Measurements from ENCODE around the gene COL4A2.
"Not testable (repeated sequence)": the region's sequence is repeated elsewhere in the genome, so short reads cannot be mapped to it uniquely, and the experiment has no call there.

The COL4A2 gene

GRCh38 chr13:110496281-110496680, 189.2 kb downstream of the COL4A2 start:
- no peak for DNase-seq (ENCODE audit: low read depth)

GRCh38 chr13:110497003-110497402, 189.9 kb downstream of the COL4A2 start:
- no peak for DNase-seq (ENCODE audit: low read depth)

- DNase-seq (ENCODE audit: low read depth): not testable (repeated sequence)
These were observed 190.8 kb downstream of the COL4A2 start for GRCh38 chr13:110497896-110498295.

GRCh38 chr13:110498327-110498726, 191.2 kb downstream of the COL4A2 start:
- no peak for DNase-seq (ENCODE audit: low read depth)

- DNase-seq (ENCODE audit: low read depth): no peak
These were observed 191.7 kb downstream of the COL4A2 start for GRCh38 chr13:110498765-110499164.

- DNase-seq (ENCODE audit: low read depth): no peak
These were observed 192.7 kb downstream of the COL4A2 start for GRCh38 chr13:110499621-110500281.

- DNase-seq (ENCODE audit: low read depth): no peak
These were observed 193.3 kb downstream of the COL4A2 start for GRCh38 chr13:110500341-110500740.

- no peak for DNase-seq (ENCODE audit: low read depth)
These were observed 194.1 kb downstream of the COL4A2 start for GRCh38 chr13:110501188-110501587.

- no peak for DNase-seq (ENCODE audit: low read depth)
These were observed 196.2 kb downstream of the COL4A2 start for GRCh38 chr13:110503037-110503901.

- no peak for DNase-seq (ENCODE audit: low read depth)
These were observed 197.0 kb downstream of the COL4A2 start for GRCh38 chr13:110503979-110504499.

- no peak for DNase-seq (ENCODE audit: low read depth)
These were observed 198.5 kb downstream of the COL4A2 start for GRCh38 chr13:110505594-110505993.

GRCh38 chr13:110506396-110506795, 199.3 kb downstream of the COL4A2 start:
- no peak for DNase-seq (ENCODE audit: low read depth)

- no peak for DNase-seq (ENCODE audit: low read depth)
These were observed 199.9 kb downstream of the COL4A2 start for GRCh38 chr13:110506859-110507566.

- DNase-seq (ENCODE audit: low read depth): no peak
These were observed 200.7 kb downstream of the COL4A2 start for GRCh38 chr13:110507678-110508381.

GRCh38 chr13:110509478-110509926, 202.4 kb downstream of the COL4A2 start:
- no peak for DNase-seq (ENCODE audit: low read depth)

GRCh38 chr13:110509971-110510786, 203.1 kb downstream of the COL4A2 start:
- no peak for DNase-seq (ENCODE audit: low read depth)

- no peak for DNase-seq (ENCODE audit: low read depth)
These were observed 204.6 kb downstream of the COL4A2 start for GRCh38 chr13:110511509-110512181.

- DNase-seq (ENCODE audit: low read depth): no peak
These were observed 205.2 kb downstream of the COL4A2 start for GRCh38 chr13:110512198-110512740.

- DNase-seq (ENCODE audit: low read depth): no peak
These were observed 209.4 kb downstream of the COL4A2 start for GRCh38 chr13:110516500-110516899.

Measured in stimulated activated CD8-positive, alpha-beta memory T cell treated with anti-CD3 and anti-CD28 coated beads, Interleukin-4, amount 100 ng/mL, for 24 hours (primary cell).